Muscle of back (tissue), 11 donors: ENCODE results near the gene TEX261. TPM values are rescaled to one million over a fixed set of nuclear protein-coding genes. Genes with fewer than 3 reads are reported as not detected.

ENCODE experiments used
- DNase-seq, 3 donors: peaks; one replicate each; pipeline versions ENCODE4 v3.0.0 to v3.0.0-alpha.2; 2013
- polyA plus RNA-seq, 10 donors: library from polyadenylated mRNA; unstranded; fragments of 120-200 nt; gene quantifications; one replicate each; pipeline ENCODE4 v1.2.1, GENCODE V29; 2013; ENCODE audit not compliant: insufficient read length in 10 of 10

Gene TEX261
- polyA plus RNA-seq, 10 donors = 34.6 to 51.4 (median 39.0) TPM

DNA sequence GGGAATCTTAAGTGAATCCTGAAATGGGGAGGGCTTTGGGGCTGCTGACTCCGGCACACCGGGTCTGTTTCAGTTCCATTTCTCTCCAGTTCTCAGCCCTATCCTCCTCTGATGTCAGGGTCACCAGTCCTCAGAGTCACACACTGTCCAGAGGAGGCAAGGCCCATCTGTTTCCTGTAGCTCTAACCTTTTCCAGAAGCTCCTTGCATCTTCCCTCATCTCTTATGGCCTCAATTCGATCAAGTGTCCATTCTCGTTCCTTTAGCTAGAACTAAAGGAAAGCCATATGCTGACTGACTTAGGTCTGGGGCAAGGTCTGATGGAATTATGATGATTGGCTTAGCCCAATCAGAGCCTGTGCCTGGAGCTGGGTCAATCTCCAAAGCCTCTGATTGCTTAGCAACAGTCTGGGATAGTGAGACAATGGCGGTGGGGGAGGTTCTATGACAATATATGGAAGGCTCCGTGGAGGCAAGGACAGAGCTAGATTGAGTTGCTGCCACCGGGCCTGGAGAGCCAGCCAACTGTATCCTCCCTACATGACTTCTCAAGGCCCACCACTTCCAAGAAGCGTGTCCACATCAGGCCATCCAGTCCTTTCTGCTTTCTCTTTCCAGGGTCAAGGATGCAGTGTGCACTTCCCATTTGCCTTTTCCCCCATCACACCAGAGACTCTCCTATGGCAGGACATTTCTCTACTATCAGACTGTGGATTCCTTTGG is 11.0 kb downstream of the TEX261 start:
- DNase-seq = no peak

DNA sequence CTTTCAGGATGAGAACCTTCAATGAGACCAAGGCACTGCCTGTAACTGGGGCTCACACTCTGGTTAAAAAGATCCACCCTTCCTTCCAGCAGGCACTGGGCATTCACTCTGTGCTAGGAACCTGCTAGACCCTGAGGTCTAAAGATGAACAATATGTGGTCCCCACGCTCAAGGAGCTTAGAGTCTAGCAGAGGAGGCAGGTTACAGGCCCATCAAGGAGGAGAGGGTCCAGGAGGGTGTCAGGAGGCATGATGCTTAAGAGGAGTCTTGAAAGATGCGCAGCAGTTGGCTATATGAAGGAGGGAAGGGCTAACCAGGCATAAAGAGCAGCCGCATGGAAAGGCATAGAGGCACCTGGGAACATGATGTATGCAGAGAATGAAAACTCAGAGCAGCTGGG is 11.7 kb downstream of the TEX261 start:
- no peak for DNase-seq

DNA sequence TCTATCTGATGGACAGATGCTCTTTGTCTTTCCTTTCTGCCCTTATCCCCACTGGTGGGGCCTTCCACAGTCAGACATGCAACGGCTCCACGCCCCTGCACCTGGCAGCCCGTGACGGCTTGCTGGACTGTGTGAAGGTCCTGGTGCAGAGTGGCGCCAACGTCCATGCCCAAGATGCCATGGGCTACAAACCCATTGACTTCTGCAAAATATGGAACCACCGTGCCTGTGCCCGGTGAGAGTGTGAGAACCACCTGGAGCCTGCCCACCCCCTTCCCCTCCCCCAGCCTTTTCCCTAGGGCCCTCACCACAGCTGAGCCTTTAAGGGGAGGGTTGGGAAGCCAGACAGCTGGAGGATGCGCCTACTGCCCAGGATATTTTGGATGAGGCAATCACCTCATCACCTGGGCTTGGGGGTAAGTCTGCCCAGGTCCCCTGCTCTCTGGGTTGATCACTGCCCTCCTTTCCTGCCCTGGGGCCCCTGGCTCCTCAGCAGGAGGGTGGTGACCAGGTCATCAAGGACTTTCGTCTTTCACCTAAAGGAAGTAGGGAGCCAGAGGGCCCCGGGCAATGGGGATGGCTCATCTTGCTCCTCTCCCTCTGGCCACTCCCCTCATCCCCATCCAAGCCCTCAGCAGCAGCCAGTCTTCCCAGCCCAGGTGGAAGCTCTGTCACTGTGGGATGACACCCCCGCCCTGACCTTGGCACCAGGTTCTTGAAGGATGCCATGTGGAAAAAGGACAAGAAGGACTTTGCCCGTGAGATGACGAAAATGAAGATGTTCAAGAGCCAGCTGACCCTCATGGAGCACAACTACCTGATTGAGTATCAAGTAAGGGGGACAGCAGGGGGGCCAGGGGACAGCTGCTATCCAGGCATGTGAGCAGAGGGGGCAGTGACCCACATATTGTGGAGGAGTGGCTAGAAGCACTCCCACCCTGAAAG is 12.5 kb downstream of the TEX261 start:
- DNase-seq = no peak

DNA sequence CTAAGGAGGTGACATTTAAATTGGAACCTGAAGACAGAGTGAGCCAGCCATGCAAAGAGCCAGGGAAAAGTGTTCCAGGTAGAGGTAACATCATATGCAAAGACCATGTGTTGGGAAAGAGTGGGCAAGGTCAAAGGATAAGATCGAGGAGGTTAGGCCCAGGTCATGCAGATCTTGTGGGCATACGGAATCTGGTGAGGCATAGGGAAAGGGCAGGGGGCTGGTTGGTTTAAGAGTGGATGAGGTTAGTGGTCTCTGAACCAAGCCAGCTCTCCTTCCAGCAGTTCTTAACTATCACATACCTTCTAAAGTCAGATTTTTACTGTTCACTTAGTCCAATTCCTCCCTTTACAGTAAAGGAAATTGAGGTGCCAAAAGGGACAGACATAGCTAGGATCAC is 13.3 kb downstream of the TEX261 start:
- no peak for DNase-seq

DNA sequence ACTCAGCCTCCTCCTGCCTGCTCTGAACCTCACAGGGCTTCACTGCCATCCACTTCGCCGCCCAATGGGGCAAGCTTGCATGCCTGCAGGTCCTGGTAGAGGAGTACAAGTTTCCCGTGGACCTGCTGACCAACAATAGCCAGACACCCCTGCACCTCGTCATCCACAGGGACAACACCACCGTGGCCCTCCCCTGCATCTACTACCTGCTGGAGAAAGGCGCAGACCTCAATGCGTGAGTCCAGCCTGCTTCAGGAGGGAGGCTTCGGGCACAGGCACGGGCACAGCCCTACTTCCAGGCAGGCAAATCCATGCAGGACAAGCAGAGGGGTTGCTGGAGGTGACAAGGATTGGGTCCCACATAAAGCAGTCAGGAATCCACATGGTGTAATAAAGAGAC is 15.0 kb downstream of the TEX261 start:
- no peak for DNase-seq

DNA sequence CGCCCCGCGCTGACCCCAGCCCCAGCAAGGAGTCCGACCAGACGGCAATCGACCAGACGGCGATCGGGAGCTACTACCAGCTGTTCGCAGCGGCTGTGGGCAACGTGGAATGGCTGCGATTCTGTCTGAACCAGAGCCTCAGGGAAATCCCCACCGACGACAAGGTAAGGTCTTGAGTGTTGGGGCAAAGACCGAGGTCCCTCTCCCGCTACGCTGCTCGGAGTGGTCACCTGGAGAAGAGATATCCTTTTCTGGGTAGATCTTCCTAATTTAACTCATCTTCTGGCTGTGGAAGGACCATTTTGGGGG is 15.5 kb downstream of the TEX261 start:
- no peak for DNase-seq

DNA sequence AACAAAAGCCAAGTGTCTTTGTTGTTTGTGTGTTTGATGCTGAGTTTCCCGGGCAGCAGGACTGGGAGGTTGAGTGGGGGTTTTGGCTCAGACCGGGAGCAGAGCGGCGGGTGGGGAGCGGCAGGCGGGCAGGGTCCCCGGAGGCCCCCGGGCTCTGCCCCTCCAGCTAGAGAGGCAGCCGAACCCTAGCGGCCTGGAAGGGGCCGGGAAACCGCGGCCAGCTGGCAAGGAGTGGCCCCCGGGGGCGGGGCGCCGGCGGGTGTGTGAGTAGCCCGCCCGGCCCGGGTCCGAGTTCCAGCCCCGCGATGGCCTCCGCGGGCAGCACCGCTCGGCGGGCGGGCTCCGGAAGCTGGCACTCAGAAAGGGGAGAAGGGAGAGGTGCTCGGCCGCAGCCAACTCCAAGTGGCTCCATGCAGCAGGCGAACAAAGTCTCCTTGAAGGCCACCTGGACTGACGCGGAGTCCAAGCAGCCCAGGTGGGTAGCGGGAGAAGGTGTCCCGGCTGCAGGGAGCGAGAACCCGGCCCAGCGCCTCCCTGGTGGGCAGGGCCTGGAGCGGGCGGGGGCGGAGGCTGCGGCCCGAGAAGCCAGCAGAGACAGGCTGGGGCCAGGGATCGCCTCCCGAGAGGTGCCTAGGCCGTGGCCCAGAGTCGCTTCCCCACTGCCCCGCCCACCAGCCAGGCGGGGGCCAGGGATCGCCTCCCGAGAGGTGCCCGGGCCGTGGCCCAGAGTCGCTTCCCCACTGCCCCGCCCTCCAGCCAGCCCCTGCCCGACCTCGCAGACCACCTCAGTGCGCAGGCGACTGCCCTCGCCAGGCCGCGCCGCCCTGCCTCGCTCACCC is 16.1 kb downstream of the TEX261 start, which contains the start of gene ANKRD53:
TSS of gene ANKRD53 (plus strand) at position 290 of the 839 bp plus-strand sequence. CDS start at position 306, 16 bp downstream.
- peak in 2 of 3 donors; percentile 66 to 80 for DNase-seq

DNA sequence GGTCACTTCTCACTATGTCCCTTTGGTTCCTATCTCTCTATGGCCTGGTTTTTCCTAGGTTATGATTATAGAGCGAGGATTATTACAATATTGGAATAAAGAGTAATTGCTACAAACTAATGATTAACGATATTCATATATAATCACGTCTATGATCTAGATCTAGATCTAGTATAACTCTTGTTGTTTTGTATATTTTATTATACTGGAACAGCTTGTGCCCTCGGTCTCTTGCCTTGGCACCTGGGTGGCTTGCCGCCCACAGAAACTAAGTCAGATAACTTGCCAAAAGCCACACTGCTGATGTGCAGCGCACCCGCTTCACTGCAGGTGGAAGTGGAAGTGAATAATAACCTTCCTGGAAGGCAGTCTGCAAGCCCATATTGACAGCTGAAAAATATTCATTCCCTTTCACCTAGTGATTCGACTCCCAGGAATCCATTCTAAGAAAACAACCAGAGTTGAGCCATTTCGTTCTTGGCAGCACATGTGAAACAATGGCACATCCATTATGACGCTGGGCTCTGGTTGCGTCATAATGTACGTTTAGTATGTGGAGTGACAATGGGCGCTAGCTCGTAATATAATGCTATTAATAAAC is 17.0 kb downstream of the TEX261 start:
- DNase-seq = peak; percentile 24 to 55 (median 47)

DNA sequence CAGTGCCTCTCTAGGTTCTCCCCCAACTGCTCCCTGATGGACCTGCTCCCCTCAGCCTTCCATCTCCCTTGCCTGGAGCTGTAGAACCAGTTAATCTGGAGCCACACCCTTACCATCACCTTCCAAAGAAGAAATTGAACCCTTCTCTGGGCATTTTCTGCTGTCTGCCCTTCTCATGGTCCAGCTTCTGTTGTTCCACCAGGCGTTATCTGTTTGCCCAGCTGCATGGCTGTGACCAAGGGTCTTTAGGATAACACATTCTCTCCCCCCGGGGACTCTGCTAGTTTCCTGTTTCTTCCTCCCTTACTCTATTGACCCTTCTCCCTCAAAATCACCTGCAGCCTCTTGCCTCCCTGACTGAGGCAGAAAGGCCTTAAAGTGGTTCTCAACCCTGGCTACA is 19.4 kb downstream of the TEX261 start:
- DNase-seq = no peak

DNA sequence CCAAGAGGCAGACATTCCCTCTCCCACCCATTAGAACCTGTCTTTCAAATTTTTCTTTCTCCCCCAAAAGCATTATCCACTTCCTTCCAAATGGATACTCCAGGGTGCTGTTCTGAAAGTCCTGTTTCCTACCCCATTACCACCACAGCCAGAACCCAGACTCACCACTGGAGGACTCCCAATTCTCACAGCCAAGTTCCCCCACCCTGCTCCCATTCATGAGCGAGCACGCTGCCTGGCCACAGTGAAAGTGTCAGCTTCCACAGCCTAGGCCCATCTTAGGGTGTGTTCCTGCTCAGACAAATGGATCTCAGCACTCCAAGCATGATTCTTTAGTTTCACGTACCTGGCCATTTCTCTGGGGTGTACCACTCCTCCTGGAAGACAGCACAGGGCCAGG is 20.1 kb downstream of the TEX261 start:
- no peak for DNase-seq

DNA sequence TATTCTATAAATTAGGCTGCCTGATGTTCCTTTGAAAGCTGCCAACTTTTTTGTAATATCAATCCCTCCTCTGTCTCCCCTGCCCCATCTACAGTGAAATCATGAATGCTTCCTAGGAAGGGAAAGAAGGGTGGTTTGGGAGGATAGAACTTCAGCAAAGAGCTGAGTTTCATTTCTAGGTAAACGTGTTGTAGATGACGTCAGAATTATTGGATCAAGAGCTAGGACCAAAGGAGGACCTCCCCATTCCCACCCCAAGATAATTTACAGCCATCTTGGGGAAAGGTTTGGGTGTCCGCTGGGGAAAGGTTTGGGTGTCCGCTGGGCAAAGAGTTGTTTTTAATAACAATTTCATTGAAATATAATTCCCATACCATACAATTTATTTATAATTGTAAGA is 27.5 kb downstream of the TEX261 start:
- DNase-seq = no peak

DNA sequence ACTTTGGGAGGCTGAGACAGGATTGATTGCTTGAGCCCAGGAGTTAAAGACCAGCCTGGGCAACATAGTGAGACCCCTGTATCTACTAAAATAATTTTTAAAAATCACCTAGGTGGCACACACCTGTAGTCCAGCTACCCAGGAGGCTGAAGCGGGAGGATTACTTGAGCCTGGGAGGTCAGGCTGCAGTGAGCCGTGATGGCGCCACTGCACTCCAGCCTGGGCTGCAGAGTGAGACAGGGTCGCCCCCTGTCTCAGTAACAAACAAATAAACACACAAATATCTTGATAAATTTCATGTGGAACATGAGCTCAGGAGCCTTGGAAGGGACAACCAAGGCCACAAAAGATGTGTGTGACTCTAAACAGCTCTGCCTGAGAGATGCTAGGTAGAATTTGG is 28.0 kb downstream of the TEX261 start:
- no peak for DNase-seq

DNA sequence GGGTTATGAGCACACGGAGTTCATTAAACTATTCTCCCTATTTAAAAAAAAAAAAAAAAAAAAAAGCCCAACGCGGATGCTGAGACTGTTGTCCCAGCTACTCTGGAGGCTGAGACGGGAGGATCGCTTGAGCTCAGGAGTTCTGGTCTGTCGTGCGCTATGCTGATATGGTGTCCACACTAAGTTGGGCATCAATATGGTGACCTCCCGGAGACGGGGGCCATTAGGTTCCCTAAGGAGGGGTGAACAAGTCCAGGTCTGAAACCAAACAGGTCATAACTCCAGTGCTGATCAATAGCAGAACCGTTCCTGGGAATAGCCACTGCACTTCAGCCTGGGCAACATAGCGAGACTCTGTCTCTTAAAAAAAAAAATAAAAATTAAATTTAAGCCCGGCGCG is 29.2 kb downstream of the TEX261 start:
- DNase-seq = no peak

DNA sequence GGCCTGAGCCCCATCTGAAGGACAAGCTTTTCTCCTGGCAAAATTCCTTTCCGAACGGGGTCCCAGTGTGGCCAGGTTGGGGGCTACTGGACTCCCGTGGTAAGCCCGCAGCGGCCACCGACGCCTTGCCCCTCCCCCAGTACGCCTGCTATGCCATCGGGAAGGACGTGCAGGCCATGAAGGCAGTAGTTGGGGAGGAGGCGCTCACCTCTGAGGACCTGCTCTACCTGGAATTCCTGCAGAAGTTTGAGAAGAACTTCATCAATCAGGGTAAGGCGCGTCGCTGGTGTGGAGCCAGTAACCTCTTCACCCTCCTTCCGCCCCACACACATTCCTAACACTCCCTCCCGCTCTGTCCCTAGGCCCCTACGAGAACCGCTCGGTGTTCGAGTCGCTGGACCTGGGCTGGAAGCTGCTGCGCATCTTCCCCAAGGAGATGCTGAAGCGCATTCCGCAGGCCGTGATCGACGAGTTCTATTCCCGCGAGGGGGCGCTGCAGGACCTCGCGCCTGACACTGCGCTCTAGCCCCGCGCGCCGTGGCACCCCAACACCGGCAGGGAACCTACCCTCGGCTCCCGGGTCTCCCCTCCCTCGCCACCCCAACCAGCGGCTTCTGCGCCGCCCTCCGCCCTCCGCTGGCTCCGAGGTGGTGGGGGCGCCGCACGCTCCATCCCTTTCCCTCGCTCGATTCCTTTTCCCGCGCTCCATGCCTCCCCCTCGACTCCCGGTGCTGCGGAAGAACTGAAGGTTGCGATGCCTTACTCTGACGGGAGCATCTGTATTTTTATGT is 29.9 kb downstream of the TEX261 start:
- peak; percentile 47 to 85 (median 68) for DNase-seq

DNA sequence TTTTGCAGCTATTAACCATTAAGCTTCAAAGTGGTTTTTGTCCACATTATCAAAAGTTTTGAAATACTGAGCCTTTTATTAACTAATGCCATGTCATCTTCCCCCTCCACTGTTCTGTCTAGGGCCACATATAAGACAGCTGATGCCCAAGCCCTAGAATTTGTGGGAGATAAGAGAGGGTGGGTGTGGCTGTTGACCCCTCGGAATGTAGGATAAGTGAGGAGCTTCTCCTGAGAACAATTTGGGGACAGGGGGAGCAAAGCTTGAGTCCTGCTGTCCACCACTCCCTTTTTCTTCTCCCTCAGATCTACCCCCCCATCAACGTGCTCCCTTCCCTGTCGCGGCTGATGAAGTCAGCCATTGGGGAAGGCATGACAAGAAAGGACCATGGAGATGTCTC is 30.5 kb downstream of the TEX261 start:
- no peak for DNase-seq

DNA sequence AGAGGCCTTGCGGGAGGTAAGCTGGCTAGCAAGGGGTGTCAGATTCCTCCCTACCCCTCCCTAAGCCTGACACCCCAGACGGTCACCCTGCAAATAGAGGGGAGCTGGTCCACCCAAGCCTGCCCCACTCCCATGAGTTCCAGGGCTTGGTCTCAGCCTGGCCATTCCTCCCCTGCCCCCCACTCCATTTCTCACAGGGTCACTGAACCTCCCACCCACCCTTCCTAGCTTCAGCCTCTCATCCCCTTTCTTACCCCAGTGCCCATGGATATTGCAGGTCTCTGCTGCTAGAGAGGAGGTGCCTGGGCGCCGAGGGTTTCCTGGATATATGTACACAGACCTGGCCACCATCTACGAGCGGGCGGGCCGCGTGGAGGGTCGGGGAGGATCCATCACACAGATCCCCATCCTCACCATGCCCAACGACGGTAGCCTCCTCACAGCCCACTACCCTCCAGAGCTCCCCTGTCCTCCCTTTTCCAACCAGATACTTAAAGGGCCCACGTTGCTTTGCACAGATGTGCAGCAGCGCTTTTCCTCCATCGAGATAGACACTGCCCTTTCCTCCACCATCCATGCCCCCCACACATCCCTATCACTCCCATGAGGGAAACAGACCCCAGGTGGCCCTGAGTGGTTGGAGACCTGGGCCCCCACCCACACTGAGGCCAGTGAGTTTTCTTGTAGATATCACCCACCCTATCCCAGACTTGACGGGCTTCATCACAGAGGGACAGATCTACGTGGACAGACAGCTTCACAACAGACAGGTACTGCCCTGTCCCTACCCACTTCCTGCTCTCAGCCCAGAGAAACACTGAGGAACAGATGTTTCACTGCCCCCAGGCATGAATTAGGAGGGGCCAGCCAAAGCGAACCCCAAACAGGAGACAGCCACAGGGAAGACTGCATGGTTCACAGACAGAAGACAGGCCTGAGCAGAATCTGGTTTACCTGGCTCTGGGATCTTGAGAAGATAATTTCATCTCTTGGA is 31.5 kb downstream of the TEX261 start:
- no peak for DNase-seq

DNA sequence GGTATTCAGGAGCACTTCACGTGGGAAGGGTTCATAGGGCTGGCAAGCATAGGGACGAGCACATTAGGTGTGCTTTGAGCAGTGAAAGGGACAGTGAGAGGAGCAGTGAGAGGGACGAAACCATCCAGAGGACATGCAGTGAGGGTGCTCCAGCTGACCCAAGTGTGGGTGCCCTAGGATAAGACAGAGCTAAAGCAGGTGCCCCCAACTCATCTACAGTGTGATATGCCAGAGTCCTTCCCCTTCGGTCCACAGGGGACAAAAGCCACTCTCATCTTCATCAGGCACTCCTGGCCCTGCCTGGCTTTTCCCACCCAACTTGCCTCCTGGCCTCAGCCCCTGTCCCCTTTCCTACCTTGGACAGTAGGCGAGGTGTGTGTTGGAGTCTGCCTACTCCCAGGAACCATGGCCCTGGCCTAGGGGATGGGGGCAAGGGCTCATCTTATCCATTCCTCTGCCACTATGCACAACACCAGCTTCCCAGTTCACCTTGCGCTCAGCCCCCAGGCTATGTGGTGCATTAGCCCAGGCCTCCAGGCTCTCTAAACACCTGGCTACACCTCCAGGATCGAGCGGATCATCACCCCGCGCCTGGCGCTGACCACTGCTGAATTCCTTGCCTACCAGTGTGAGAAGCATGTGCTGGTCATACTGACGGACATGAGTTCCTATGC is 32.3 kb downstream of the TEX261 start:
- DNase-seq = no peak

DNA sequence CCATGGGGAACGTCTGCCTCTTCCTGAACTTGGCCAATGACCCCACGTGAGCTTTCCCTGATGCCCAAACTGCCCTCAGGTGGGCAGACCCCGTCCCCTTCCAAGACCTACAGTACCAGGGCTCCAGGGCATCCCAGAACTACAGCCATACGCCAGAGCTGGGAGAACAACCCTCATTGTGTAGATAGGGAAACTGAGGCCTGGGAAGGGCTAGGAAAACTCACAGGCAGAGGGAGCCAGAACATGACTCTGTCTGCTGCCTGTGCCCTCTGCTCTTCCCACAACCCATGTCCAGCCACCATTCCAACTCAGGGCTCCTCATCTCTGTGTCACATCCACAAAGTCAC is 33.1 kb downstream of the TEX261 start:
- no peak for DNase-seq
